Left cardiac atrium (tissue), 4 donors: Measurements from ENCODE around the gene MSL1. TPM values are rescaled to one million over a fixed set of nuclear protein-coding genes. Genes with fewer than 3 reads are reported as not detected.

Experiments used
- ATAC-seq, 2 donors: fragments of 200-7000 bp; cut with Tn5 transposase; one replicate each; pipeline ENCODE4 v1.9.1; 2020; ENCODE audit warnings: mild to moderate bottlenecking in 2 of 2, moderate library complexity in 2 of 2
- DNase-seq: peaks from one replicate; pipeline ENCODE4 v3.0.0-alpha.2; 2020
- intact Hi-C, 2 donors: fragments of 100-400 bp; cut with DNase I; formaldehyde crosslinking; loops; one replicate each; pipeline versions ENCODE4 v1.14.1 to v1.15.1; 2022 to 2023
- long read RNA-seq: library from polyadenylated mRNA; unstranded; transcript quantifications from one replicate; pipeline ENCODE4 v2.0.0, GENCODE V29; 2021
- total RNA-seq, 2 donors: library from RNA; stranded (reverse); fragmentation: NEBNext Ultra II Directional; extraction: Animal tissue kit (Norgen Biotek cat#: 25700); gene quantifications; one replicate each; pipeline ENCODE4 v1.2.1, GENCODE V29; 2021
- donor health status: DM: no; HTN: yes; CAD: no.
- donor health status: DM: no; HTN: yes; CAD: no; lungs with severe emphysema.
- donor health status: DM: yes; HTN: yes; CAD: no.
- donor health status: Dilated cardiomyopathy.

The MSL1 gene, protein sequence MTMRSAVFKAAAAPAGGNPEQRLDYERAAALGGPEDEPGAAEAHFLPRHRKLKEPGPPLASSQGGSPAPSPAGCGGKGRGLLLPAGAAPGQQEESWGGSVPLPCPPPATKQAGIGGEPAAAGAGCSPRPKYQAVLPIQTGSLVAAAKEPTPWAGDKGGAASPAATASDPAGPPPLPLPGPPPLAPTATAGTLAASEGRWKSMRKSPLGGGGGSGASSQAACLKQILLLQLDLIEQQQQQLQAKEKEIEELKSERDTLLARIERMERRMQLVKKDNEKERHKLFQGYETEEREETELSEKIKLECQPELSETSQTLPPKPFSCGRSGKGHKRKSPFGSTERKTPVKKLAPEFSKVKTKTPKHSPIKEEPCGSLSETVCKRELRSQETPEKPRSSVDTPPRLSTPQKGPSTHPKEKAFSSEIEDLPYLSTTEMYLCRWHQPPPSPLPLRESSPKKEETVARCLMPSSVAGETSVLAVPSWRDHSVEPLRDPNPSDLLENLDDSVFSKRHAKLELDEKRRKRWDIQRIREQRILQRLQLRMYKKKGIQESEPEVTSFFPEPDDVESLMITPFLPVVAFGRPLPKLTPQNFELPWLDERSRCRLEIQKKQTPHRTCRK
- total RNA-seq = 10 to 100 TPM; 54.0 to 57.8 TPM
- long read RNA-seq, full-length matches to known transcripts = 5 of 12 reads
- long read RNA-seq, partial matches to known transcripts = 6 of 12 reads
- long read RNA-seq, other reads (novel, unspliced or antisense) = 1 of 12 reads

- peak; percentile 90 for DNase-seq
- intact Hi-C loops = no loop called here
- ATAC-seq = peak; percentile 89 to 90
These were observed at the start of gene MSL1 for GRCh38 chr17:40121181-40122135. MSL1 (plus strand) TSS chr17:40121971; CDS start chr17:40122613, 642 bp downstream.

GRCh38 chr17:40072040-40072734 is 49.6 kb upstream of the MSL1 start:
- intact Hi-C loops = no loop called here
- DNase-seq (peak; percentile 77), ATAC-seq (peak; percentile 36 to 38)

DNA sequence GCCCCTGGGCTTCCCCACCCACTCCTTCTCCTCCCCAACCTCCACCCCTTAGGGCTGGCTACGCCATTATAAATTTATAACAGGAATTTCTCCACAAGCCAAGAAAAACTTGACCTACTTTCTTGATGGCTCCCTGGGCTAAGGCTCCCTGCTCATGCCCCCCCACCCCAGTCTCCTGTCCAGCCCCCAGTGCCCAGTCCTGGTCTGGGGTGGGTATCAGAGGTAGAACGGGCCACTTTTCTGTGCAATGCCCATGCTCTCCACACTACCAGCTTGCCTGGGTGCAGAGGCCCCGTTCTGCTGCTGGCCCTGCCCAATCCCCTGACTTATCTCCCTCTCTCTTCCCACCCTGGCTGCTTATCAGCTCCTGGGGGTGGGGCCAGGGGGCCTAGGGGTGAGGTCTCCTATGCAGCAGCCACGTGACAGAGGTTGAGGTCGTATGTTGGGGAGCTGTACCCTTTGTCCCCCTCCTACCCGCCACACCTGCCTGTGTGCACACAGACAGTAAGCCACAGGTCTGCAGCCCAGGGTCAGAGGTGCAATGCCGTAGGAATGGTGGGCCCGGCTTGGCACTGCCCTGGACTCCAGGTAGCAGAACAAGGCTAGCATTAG is 48.9 kb upstream of the MSL1 start:
- ATAC-seq = peak; percentile 3 to 15
- intact Hi-C loops = no loop called here
- DNase-seq = no peak

DNA sequence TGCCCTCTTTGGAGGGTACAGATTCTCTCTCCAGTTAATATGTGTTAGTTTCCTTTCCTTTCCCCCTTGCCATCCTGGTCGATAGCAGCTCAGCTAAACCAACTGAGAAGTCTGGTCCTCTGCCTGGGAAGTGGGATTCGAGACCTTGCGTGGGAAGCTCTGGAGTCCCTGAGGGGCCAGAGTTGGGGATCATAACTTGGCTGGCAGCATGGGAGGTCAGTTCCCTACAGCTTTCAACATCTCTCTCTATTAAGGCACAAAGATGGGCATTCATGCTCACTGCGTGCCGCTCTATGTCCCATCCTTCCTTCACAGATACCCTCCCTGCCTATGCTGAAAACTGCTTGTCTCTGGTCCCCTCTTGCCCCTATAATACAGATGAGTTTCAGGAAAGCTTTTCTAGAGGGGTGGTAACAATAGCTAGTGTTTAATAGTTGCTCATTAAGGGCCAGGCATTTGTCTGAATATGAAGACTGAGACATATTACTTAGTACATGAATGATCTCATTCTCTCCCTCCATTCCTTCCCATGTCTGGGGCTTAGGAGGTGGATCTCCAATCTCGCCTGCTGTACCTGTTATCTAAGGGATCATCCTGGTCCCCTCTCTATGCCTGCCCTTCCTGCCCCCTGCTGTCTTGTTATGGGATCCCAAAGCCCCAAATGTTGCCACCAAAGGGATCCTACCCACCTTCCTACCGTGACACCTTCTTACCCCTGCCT is 48.2 kb upstream of the MSL1 start:
- no peak for DNase-seq
- ATAC-seq = no peak
- intact Hi-C loops = no loop called here

DNA sequence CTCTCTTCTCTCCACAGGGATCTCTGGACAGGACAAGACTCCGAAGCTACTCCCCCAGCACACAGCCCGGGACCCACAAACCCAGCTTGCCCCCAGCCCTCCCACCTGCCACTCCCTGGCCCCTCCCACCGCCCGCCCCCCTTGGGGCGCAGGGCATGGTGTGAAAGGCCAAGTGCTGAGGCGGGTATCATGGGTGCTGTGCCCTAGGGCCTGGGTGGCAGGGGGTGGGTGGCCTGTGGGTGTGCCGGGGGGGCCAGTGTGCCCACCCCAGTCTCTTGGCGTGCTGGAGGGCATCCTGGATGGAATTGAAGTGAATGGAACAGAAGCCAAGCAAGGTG is 47.6 kb upstream of the MSL1 start:
- intact Hi-C loops = no loop called here
- ATAC-seq = no peak
- DNase-seq = no peak

DNA sequence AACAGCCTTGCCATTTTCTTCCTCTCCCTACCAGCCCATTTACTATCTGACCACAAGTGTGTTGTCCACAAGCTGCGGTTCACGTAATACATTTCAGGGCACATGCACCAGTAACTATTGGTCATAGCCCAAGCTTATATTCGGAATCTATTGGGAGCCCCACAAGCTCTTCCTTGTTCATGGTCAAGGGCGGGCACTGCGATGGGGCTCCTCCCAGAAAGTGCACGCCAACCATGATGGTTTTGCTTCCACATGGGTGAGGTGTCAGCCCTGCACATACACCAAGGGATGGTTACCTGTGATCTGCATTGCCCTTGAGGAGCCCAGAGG is 46.9 kb upstream of the MSL1 start:
- ATAC-seq (peak; percentile 3 to 5), DNase-seq (no peak)
- intact Hi-C loops = no loop called here

DNA sequence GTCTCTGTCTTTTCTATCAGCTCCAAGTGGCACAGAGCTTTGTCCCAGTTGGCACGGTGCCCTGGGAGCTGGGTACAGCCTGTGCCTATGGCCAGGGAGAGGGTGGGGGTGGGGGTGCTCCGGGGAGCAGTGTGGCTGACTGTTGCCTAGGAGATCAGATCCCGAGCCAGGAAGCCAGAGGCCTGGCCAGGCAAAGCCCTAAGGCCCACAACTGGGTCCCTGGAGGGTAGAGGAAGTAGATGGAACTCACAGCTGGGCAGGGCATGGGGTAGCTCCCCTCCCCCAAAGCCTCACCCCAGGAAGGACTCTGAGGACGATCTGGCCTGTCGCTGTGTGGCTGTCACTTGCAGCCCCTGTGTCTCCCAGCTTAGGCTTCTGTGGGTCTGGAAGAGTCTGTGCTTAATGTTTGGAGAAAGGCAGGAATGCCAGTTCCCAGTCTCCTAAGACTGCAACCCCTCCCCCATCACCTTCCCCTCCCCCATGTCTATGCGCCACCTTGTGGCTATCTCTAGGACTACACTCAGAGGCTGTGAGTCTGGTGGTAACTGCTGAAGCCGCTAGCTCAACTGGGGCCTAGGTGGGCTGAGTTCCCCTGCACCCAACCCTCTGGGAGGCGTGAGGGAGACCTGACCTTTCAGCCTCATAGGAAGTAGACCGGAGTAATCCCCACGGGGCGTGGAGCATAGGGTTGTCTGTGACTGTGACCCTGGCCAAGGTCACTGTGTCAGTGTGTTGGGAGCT is 46.4 kb upstream of the MSL1 start:
- ATAC-seq (peak; percentile 51 to 55), DNase-seq (peak; percentile 83)
- intact Hi-C loops = no loop called here

- intact Hi-C loops = no loop called here
- DNase-seq (no peak), ATAC-seq (no peak)
These were observed 45.8 kb upstream of the MSL1 start for GRCh38 chr17:40075942-40076498.

- intact Hi-C loops = no loop called here
- no peak for DNase-seq
- no peak for ATAC-seq
These were observed 45.2 kb upstream of the MSL1 start for GRCh38 chr17:40076591-40076990.

DNA sequence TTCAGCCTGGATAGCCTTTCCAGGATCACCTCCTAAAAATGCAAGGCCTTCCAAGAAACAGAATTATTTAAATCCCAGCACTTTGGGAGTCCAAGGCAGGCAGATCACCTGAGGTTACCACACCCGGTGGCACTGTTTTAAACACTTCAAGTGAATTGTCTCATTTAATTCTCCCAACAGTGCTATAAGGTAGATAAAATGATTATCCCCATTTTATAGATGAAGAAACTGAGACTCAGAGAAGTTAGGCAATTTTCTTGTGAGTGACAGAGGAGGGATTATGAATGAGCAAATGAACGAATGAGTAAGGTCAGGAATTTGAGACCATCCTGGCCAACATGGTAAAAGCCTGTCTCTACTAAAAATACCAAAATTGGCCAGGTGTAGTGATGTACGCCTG is 42.2 kb upstream of the MSL1 start:
- DNase-seq (no peak), ATAC-seq (no peak)
- intact Hi-C loops = no loop called here

GRCh38 chr17:40084477-40084876 is 37.3 kb upstream of the MSL1 start:
- intact Hi-C loops = no loop called here
- DNase-seq = no peak
- no peak for ATAC-seq

DNA sequence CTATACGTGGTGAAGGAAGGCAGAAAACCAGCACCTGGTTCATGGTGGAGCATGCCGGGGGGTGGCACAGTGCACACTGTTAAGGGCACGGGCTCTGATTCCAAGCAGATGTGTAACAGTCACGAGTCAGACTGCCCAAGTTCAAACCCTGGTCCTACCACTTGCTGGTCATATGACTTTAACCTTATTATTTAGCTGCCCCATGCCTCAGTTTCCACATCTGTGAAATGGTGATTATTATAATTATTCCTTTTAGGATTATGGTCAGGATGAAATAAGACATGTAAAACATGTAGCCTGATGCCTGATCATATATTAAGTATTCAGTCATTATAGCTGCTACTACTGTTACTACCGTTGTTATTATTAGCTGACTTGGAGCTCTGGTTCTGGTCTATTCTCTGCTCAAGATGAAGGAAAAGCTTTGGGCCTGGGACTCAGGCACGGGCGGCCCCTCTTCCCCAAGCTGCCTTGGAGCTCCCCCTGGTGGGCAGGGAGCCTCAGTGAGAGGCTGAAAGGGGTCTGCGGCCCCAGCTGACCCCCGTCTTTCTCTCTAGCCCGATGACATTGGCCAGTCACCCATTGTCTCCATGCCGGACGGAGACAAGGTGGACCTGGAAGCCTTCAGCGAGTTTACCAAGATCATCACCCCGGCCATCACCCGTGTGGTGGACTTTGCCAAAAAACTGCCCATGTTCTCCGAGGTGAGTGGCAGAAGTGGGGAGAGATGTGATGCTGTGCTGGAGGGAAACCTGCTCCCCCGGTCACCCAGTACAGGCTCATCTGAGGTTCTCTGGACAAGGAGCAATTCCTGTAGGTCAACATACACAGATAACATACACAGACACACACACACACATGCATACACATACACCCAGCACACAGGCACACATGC is 35.4 kb upstream of the MSL1 start:
- intact Hi-C loops = no loop called here
- DNase-seq = peak; percentile 68
- peak; percentile 28 to 60 for ATAC-seq

DNA sequence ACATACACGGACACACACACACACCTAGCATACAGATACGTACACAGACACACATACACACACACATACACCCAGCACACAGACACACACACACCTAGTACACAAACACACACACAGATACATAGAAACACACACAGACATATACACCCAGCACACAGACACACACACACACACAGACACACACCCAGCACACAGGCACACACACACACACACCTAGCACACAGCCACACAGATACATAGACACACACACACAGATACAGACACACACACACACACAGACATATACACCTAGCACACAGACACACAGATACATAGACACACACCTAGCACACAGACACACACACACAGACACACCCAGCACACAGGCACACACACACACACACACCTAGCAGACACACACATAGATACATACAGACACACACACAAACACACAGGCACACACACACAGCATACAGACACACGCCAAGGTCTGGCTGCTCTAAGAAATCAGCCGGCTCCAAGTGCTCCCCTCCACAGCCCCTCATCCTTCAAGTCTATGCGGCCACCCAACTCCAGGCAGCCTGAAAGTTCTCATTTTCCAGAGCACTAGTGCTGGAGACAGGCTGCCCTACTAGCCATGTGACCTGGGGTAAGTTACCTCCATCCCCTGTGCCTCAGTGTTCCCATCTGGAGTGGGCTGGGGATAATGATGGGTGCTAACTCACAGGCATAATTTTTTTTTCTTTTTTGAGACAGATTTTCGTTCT is 34.5 kb upstream of the MSL1 start:
- ATAC-seq = no peak
- DNase-seq = no peak
- intact Hi-C loops = no loop called here

- DNase-seq (no peak), ATAC-seq (no peak)
- intact Hi-C loops = no loop called here
These were observed 33.7 kb upstream of the MSL1 start for GRCh38 chr17:40087903-40088718.
